ENCODE measurements around the gene ZNF618.

DNA sequence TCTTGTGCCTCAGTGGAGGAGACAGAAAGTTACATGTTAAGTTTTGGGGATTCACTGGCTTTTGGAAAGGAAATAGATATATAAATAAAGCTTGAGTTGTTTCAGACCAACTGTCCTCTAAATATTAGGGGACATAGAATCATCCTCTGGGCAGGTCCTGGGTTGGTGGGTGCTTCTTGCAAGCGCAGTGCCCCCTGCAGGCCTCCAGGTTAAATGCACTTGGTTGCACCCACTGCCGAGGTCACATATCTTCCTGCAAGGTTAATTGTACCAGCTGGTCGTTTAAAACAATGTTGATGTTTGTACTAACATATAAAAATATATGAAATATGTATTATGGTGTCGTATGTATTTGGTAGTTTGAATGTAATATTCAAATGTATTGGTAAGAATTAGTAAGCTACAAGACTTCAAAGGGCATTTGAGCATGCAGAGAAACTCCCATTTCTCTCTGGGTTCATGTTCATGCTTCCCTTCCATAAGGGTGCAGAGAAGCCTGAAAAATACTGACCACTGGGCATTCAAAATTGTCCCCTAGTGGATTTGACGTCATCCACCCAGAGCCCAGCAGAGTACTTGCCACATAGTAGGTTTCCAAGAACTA, 87.0 kb downstream of the ZNF618 start:
- TF ChIP-seq, protein P1, sequence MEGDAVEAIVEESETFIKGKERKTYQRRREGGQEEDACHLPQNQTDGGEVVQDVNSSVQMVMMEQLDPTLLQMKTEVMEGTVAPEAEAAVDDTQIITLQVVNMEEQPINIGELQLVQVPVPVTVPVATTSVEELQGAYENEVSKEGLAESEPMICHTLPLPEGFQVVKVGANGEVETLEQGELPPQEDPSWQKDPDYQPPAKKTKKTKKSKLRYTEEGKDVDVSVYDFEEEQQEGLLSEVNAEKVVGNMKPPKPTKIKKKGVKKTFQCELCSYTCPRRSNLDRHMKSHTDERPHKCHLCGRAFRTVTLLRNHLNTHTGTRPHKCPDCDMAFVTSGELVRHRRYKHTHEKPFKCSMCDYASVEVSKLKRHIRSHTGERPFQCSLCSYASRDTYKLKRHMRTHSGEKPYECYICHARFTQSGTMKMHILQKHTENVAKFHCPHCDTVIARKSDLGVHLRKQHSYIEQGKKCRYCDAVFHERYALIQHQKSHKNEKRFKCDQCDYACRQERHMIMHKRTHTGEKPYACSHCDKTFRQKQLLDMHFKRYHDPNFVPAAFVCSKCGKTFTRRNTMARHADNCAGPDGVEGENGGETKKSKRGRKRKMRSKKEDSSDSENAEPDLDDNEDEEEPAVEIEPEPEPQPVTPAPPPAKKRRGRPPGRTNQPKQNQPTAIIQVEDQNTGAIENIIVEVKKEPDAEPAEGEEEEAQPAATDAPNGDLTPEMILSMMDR (IDR thresholded peaks at IDR 0.05): no peak
- no peak for TF ChIP-seq POLR2A (IDR thresholded peaks at IDR 0.05)
- no peak for TF ChIP-seq EP300 (IDR thresholded peaks at IDR 0.05)

Data from ovary (tissue), 3 donors.